Activated CD4-positive, alpha-beta T cell treated with anti-CD3 and anti-CD28 coated beads, Interleukin-2, amount 10 ng/mL, durations not matched to agents 24 days and 14 days (primary cell): Measurements from ENCODE around the gene ATG7. TPM values are rescaled to one million over a fixed set of nuclear protein-coding genes. Genes with fewer than 3 reads are reported as not detected.
"Not testable (repeated sequence)": the region's sequence is repeated elsewhere in the genome, so short reads cannot be mapped to it uniquely, and the experiment has no call there.

ENCODE experiments used
- DNase-seq: peaks from one replicate; pipeline ENCODE4 v3.0.0; 2022
- H3K27ac Mint-ChIP-seq: one replicate; pipeline ENCODE4 v1.8.0; 2022; ENCODE audit warnings: mild to moderate bottlenecking, mixed read lengths
- H3K27me3 Mint-ChIP-seq: one replicate; pipeline ENCODE4 v1.8.0; 2022; ENCODE audit warnings: mixed read lengths
- H3K36me3 Mint-ChIP-seq: one replicate; pipeline ENCODE4 v1.8.0; 2022; ENCODE audit warnings: low read depth, mild to moderate bottlenecking, mixed read lengths
- H3K4me1 Mint-ChIP-seq: one replicate; pipeline ENCODE4 v1.8.0; 2021; ENCODE audit warnings: mixed read lengths
- H3K4me3 Mint-ChIP-seq: one replicate; pipeline ENCODE4 v1.8.0; 2022; ENCODE audit warnings: mild to moderate bottlenecking, moderate library complexity, mixed read lengths
- H3K9me3 Mint-ChIP-seq: one replicate; pipeline ENCODE4 v1.8.0; 2021; ENCODE audit warnings: mixed read lengths
- intact Hi-C: fragments of 100-400 bp; cut with micrococcal nuclease; formaldehyde crosslinking; loops from one replicate; pipeline ENCODE4 v1.15.1; 2023
- total RNA-seq: library from RNA; stranded (reverse); gene quantifications from 2 replicates; pipeline ENCODE4 v1.2.3, GENCODE V29; 2022

Gene ATG7
- total RNA-seq, 1 donor from 2014 or later: 41.4 TPM

DNA sequence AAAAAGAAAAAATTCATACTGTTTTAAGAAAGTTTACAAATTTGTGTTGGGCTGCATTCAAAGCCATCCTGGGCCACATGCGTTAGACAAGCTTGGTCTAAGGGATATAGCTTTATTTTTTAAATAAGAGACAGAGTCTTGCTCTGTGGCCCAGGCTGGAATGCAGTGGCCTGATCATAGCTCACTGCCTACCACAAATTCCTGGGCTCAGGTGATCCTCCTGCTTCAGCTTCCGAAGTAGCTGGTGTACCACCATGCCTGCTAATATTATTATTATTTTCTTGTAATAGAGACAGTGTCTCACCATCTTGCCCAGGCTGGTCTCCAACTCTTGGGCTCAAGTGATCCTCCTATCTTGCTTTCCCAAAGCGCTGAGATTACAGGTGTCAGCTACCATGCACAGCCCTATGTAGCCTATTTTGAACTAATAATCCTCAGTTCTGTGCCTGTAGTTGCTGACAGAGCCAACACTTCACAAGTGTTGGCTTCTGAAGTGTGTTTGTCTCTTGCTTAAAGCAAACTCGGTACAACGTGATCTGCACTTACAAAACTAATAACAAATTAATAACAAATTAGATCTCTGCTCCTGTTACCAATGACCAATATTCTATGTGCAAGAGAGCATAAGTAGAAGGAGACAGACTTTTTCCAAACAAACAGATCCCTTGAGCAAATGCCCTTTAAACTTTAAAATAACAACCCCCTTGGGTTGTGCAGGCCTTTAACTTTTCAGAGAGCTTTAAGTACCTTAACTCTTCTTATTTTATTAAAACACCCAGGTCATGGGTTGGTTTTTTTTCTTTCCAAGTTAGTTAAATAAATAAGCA, 236.4 kb downstream of the ATG7 start:
- Mint-ChIP-seq H3K27ac (no peak overlapping the region), H3K9me3 (no peaks in the 10 kb centered on the region), H3K4me3 (no peak overlapping the region)

GRCh38 chr3:11509173-11510000, 237.2 kb downstream of the ATG7 start:
- intact Hi-C loops: no loop called here
- no peak overlapping the region for H3K4me3 Mint-ChIP-seq
- no peaks in the 10 kb centered on the region for H3K27me3 Mint-ChIP-seq
- peaks cover 9% of the 10 kb centered on the region for H3K4me1 Mint-ChIP-seq
- no peak for DNase-seq
- H3K36me3 Mint-ChIP-seq: no peaks in the 10 kb centered on the region
- H3K9me3 Mint-ChIP-seq: no peaks in the 10 kb centered on the region
- no peak overlapping the region for H3K27ac Mint-ChIP-seq

More for the DNA sequence above, 236.4 kb downstream of the ATG7 start:
- Mint-ChIP-seq H3K4me1 (peaks cover 2% of the 10 kb centered on the region), H3K36me3 (no peaks in the 10 kb centered on the region), H3K27me3 (no peaks in the 10 kb centered on the region)
- intact Hi-C loops: no loop called here
- no peak for DNase-seq

GRCh38 chr3:11510001-11510340, 237.8 kb downstream of the ATG7 start:
- no peak overlapping the region for H3K4me3 Mint-ChIP-seq
- peak overlapping the region; percentile 35 for H3K27ac Mint-ChIP-seq
- intact Hi-C loops: no loop called here
- H3K9me3 Mint-ChIP-seq: no peaks in the 10 kb centered on the region
- H3K36me3 Mint-ChIP-seq: no peaks in the 10 kb centered on the region
- peaks cover 11% of the 10 kb centered on the region for H3K4me1 Mint-ChIP-seq
- no peaks in the 10 kb centered on the region for H3K27me3 Mint-ChIP-seq
- DNase-seq: no peak

GRCh38 chr3:11510356-11510755, 238.2 kb downstream of the ATG7 start:
- Mint-ChIP-seq H3K27me3 (no peaks in the 10 kb centered on the region), H3K36me3 (no peaks in the 10 kb centered on the region), H3K4me3 (no peak overlapping the region), H3K27ac (peak overlapping the region; percentile 35), H3K9me3 (no peaks in the 10 kb centered on the region), H3K4me1 (peaks cover 11% of the 10 kb centered on the region)
- intact Hi-C loops: no loop called here
- DNase-seq: no peak

DNA sequence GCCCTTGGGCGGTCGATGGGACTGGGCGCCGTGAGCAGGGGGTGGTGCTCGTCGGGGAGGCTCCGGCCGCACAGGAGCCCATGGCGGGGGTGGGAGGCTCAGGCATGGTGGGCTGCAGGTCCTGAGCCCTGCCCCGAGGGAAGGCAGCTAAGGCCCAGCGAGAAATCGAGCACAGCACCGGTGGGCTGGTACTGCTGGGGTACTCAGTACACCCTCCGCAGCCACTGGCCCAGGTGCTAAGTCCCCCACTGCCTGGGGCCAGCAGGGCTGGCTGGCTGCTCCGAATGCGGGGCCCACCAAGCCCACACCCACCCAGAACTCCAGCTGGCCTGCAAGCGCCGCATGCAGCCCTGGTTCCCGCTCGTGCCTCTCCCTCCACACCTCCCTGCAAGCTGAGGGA, 239.4 kb downstream of the ATG7 start:
- H3K4me1 Mint-ChIP-seq: peaks cover 11% of the 10 kb centered on the region
- intact Hi-C loops, DNase-seq, H3K9me3 Mint-ChIP-seq, H3K27ac Mint-ChIP-seq, H3K27me3 Mint-ChIP-seq, H3K36me3 Mint-ChIP-seq, H3K4me3 Mint-ChIP-seq: not testable (repeated sequence)

GRCh38 chr3:11513125-11513816, 241.1 kb downstream of the ATG7 start:
- DNase-seq, H3K4me3 Mint-ChIP-seq, H3K27ac Mint-ChIP-seq, H3K27me3 Mint-ChIP-seq, H3K36me3 Mint-ChIP-seq, H3K9me3 Mint-ChIP-seq, intact Hi-C loops: not testable (repeated sequence)
- peaks cover 11% of the 10 kb centered on the region for H3K4me1 Mint-ChIP-seq

GRCh38 chr3:11513817-11514135, 241.6 kb downstream of the ATG7 start:
- Mint-ChIP-seq H3K4me1 (peaks cover 11% of the 10 kb centered on the region), H3K27me3 (no peaks in the 10 kb centered on the region)
- intact Hi-C loops: no loop called here

DNA sequence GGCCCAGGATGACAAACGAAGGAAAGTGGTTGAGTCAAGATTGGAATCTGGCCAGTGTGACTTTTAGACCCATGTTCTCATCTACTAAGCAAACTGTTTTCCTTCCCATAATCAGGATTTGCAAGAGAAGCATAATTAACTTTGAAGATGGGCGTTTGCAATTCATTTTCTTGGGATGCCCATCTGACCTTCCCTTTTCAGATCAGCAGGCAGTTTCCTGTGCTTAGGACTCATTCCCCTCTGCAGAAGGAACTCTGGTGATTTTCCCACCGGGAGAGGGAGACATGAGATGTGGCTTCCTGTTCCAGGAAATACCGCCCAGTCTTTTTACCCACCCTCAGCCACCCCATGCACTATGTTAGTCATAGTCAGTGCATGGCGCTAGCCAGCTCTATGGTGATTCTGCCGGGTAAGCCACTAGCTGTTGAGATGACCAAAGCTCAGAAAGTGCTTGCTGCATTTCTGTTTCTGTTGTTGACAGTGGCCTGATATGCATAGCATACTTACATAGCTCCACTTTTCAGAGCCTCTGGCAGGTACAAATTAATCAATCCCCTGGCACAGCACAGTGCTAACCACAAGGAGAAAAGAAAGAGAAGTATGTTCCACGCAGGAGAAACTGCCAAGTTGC, 242.1 kb downstream of the ATG7 start:
- Mint-ChIP-seq H3K4me3 (no peak overlapping the region), H3K4me1 (peaks cover 11% of the 10 kb centered on the region), H3K9me3 (no peaks in the 10 kb centered on the region), H3K36me3 (no peaks in the 10 kb centered on the region), H3K27me3 (no peaks in the 10 kb centered on the region), H3K27ac (no peak overlapping the region)
- intact Hi-C loops: no loop called here
- DNase-seq: no peak

More at GRCh38 chr3:11513817-11514135, 241.6 kb downstream of the ATG7 start:
- no peaks in the 10 kb centered on the region for H3K36me3 Mint-ChIP-seq
- H3K4me3 Mint-ChIP-seq: no peak overlapping the region
- H3K9me3 Mint-ChIP-seq: no peaks in the 10 kb centered on the region
- DNase-seq: no peak
- H3K27ac Mint-ChIP-seq: no peak overlapping the region

GRCh38 chr3:11517601-11518000, 245.4 kb downstream of the ATG7 start:
- intact Hi-C loops: no loop called here
- no peak overlapping the region for H3K27ac Mint-ChIP-seq

DNA sequence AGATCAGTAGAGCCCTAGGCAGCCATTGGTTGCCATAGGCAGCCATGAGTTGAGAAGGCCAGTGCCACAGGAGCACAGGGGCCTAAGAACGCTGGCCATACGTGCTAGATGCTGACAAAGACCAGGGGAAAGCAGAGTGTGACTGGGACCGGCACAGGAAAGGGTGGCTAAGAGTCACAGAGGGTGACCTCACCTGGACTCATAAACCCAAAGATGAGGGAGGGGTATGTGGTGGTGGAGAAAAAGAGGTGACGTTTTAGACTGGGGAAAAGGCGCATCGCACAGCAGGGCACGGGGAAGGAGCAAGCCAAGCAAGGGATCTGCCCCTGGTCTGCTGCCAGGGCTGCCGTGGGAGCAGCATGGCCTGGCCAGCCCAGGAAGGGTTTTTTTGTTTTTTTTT, 249.0 kb downstream of the ATG7 start:
- no peaks in the 10 kb centered on the region for H3K9me3 Mint-ChIP-seq
- no peak overlapping the region for H3K4me3 Mint-ChIP-seq
- intact Hi-C loops: no loop called here
- no peaks in the 10 kb centered on the region for H3K27me3 Mint-ChIP-seq
- H3K4me1 Mint-ChIP-seq: no peaks in the 10 kb centered on the region
- H3K27ac Mint-ChIP-seq: no peak overlapping the region
- H3K36me3 Mint-ChIP-seq: no peaks in the 10 kb centered on the region
- DNase-seq: no peak

More at GRCh38 chr3:11517601-11518000, 245.4 kb downstream of the ATG7 start:
- no peak for DNase-seq
- Mint-ChIP-seq H3K9me3 (no peaks in the 10 kb centered on the region), H3K27me3 (no peaks in the 10 kb centered on the region), H3K36me3 (no peaks in the 10 kb centered on the region), H3K4me3 (no peak overlapping the region), H3K4me1 (peaks cover 8% of the 10 kb centered on the region)

GRCh38 chr3:11522398-11522715, 250.2 kb downstream of the ATG7 start:
- H3K4me3 Mint-ChIP-seq: no peak overlapping the region
- H3K9me3 Mint-ChIP-seq: no peaks in the 10 kb centered on the region
- no peak overlapping the region for H3K27ac Mint-ChIP-seq
- intact Hi-C loops: no loop called here
- DNase-seq: no peak
- no peaks in the 10 kb centered on the region for H3K27me3 Mint-ChIP-seq
- no peaks in the 10 kb centered on the region for H3K4me1 Mint-ChIP-seq
- peaks cover 1% of the 10 kb centered on the region for H3K36me3 Mint-ChIP-seq

DNA sequence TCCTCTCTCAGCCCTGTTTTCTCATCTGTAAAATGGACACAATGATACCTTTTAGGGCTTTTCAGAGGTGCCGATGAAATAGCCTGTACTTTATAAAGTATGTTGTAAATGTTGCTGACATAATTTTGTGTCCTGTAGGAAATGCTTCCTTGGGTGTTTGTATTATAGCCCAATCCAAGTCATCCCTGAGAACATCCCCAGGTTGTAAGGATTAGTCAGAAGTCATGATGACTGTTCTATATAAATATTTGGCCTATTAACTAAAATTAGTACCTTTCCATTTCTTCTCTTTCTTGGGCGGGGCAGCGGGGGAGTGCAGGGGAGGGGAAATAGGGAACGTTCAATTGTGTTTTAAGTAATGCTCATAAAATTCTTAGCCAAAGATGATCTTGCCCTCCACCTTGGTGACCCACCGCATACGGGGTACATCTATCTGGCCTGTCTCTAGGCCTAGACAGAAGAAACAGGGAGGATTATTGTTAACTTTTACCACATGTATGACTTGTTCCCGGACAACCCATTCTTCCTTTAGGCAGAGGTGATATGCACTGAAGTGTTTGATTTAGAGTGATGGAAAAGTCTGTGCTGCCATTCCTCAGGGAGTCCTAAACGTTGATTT, 250.9 kb downstream of the ATG7 start:
- intact Hi-C loops: no loop called here
- peaks cover 4% of the 10 kb centered on the region for H3K36me3 Mint-ChIP-seq
- DNase-seq: no peak
- no peak overlapping the region for H3K27ac Mint-ChIP-seq
- no peaks in the 10 kb centered on the region for H3K4me1 Mint-ChIP-seq
- no peaks in the 10 kb centered on the region for H3K27me3 Mint-ChIP-seq
- peaks cover 3% of the 10 kb centered on the region for H3K9me3 Mint-ChIP-seq
- H3K4me3 Mint-ChIP-seq: no peak overlapping the region

GRCh38 chr3:11523572-11524101, 251.4 kb downstream of the ATG7 start:
- Mint-ChIP-seq H3K9me3 (peaks cover 4% of the 10 kb centered on the region), H3K4me3 (no peak overlapping the region), H3K36me3 (peaks cover 6% of the 10 kb centered on the region), H3K27me3 (no peaks in the 10 kb centered on the region), H3K27ac (no peak overlapping the region), H3K4me1 (no peaks in the 10 kb centered on the region)
- intact Hi-C loops: no loop called here
- DNase-seq: no peak
